Measurements from ENCODE around the gene PERM1.

PERM1 gene

DNA sequence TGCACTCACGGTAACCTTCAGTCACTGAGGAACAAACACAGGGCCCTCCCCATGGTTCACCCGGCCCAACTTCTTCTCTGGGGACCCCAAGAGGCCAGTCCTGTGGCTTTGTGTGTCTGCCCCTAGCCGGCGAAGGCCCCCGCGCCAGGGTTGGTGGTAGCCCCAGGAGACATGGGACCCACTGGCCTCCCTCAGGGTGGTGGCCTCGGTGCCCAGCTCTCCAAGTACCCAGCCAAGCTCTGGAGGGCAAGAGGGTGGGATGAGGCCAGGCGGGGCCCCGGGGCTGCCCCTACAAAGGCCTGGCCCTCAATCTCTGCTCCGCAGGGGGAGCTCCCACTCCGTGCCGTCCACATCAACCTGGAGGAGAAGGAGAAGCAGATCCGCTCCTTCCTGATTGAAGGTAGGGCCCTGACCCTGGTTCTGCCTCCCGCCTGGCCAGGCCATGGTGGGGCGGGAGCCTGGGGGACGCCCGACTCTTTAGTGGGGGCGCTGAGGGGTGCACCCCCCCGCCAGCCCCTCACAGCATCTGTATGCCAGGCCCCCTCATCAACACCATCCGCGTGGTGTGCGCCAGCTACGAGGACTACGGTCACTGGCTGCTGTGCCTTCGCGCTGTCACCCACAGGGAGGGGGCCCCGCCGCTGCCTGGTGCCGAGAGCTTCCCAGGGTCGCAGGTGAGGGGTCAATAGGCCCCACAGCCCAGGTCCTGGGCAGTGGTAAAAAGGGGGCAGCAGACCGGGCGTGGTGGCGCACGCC, 10.0 kb downstream of the PERM1 start:
- TF ChIP-seq, protein P1, sequence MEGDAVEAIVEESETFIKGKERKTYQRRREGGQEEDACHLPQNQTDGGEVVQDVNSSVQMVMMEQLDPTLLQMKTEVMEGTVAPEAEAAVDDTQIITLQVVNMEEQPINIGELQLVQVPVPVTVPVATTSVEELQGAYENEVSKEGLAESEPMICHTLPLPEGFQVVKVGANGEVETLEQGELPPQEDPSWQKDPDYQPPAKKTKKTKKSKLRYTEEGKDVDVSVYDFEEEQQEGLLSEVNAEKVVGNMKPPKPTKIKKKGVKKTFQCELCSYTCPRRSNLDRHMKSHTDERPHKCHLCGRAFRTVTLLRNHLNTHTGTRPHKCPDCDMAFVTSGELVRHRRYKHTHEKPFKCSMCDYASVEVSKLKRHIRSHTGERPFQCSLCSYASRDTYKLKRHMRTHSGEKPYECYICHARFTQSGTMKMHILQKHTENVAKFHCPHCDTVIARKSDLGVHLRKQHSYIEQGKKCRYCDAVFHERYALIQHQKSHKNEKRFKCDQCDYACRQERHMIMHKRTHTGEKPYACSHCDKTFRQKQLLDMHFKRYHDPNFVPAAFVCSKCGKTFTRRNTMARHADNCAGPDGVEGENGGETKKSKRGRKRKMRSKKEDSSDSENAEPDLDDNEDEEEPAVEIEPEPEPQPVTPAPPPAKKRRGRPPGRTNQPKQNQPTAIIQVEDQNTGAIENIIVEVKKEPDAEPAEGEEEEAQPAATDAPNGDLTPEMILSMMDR (IDR thresholded peaks at IDR 0.05; ENCODE audit: insufficient read depth, missing control alignments): no peak
- FAIRE-seq (no peak), DNase-seq (ENCODE audit: insufficient read length, low spot score) (no peak)

GRCh38 chr1:970973-971730, 10.7 kb downstream of the PERM1 start:
- TF ChIP-seq, protein P1 (IDR thresholded peaks at IDR 0.05; ENCODE audit: insufficient read depth, missing control alignments): no peak
- no peak for DNase-seq (ENCODE audit: insufficient read length, low spot score)
- no peak for FAIRE-seq

- FAIRE-seq (no peak), DNase-seq (ENCODE audit: insufficient read length, low spot score) (no peak)
- TF ChIP-seq, protein P1 (IDR thresholded peaks at IDR 0.05; ENCODE audit: insufficient read depth, missing control alignments): no peak
Measured at GRCh38 chr1:970242-970972, 11.5 kb downstream of the PERM1 start.

DNA sequence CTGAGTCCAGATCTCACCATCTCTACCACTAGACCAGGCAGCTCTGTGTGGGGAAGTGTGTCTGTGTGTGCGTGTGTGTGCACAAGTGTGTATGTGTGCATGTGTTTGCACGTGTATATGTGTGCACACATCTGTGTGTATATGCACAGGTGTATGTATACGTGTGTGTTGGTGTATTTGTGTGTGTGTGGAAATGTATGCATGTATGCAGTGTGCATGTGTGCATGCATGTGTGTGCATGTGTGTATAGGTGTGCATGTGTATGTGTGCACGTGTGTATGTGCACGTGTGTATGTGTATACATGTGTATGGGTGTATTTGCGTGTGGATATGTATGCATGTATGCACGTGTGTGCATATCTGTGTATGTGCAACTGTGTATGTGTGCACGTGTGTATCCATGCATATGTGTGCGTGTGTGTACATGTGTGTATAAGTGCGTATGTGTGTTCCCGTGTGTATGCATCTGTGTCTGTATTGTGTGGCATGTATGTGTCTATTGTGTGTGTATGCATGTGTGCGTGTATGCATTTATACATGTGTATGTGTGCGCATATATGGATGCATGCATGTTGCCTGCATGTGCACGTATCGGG, 12.5 kb downstream of the PERM1 start:
- FAIRE-seq: no peak
- TF ChIP-seq, protein P1 (IDR thresholded peaks at IDR 0.05; ENCODE audit: insufficient read depth, missing control alignments): no peak
- DNase-seq (ENCODE audit: insufficient read length, low spot score): no peak

DNA sequence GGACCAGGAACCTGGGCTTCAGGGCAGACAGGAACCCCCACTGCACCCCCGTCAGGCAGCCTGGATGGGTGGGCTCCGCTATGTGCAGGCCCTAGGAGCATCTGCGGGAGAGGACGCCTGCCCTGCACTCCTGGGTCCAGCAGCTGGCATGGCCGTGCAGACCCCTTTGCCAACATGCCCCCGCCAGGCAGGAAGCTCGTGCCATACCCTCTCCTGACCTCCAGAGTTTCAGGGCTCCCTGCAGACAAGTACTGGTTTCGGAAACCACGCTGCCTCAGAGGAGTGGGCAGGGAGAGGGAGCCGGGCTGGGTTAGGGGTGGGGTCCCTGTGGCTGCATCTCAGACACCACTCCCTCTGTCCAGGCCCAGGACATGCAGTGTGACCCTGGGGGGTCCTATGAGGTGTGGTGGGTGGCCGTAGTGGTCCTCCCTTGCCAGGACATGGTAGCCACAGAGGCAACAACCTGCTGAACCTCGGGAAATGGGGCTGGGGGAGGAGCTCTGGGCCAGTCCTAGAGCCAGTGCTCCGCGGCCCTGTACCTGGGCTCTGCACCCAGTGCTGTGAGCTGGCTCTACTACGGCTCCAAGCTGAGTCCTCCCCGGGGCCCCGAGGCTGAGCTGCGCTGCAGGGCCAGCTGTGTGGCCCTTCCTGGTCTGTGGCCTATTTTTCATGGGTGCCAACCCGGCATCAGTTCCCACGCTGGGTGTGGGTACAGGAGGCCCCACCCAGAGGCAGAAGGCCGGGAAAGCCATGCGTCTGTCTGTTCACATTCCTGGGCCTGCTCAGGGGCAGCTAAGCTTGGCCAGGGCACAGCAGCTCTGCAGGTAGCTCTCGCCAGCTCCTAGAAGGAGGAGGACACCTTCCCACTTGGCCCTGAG, 14.2 kb downstream of the PERM1 start:
- FAIRE-seq: no peak
- no peak for DNase-seq (ENCODE audit: insufficient read length, low spot score)
- TF ChIP-seq, protein P1 (IDR thresholded peaks at IDR 0.05; ENCODE audit: insufficient read depth, missing control alignments): no peak

- DNase-seq (ENCODE audit: insufficient read length, low spot score) (no peak), FAIRE-seq (no peak)
Measured at GRCh38 chr1:966704-967300, 15.1 kb downstream of the PERM1 start.

More at GRCh38 chr1:966704-967300, 15.1 kb downstream of the PERM1 start:
- TF ChIP-seq, protein P1 (IDR thresholded peaks at IDR 0.05; ENCODE audit: insufficient read depth, missing control alignments): no peak

All from D721Med (cell line).